HG03135 (cell line): ENCODE data around the gene C2CD3.

ENCODE experiments used
- ATAC-seq: cut with Tn5 transposase; IDR thresholded peaks from one replicate; pipeline ENCODE4 v1.9.1; 2021; ENCODE audit warnings: mild to moderate bottlenecking, moderate library complexity; ENCODE audit not compliant: unreplicated experiment

C2CD3 gene

GRCh38 chr11:74170694-74171629 lies at the start of gene C2CD3, which contains the start of gene PPME1:
C2CD3 (minus strand) TSS chr11:74171002; CDS start chr11:74170792, 210 bp downstream.
PPME1 (plus strand) TSS chr11:74171289; CDS start chr11:74171422, 133 bp downstream.
- peak; percentile 95 for ATAC-seq

GRCh38 chr11:74220376-74220775 lies 49.6 kb upstream of the C2CD3 start:
- ATAC-seq = no peak

GRCh38 chr11:74212533-74212932 lies 41.7 kb upstream of the C2CD3 start:
- no peak for ATAC-seq

- ATAC-seq = no peak
Observed at GRCh38 chr11:74208507-74208906, 37.7 kb upstream of the C2CD3 start.

GRCh38 chr11:74206746-74207145 lies 35.9 kb upstream of the C2CD3 start:
- ATAC-seq = no peak

- ATAC-seq = no peak
Observed at GRCh38 chr11:74205181-74205580, 34.4 kb upstream of the C2CD3 start.

GRCh38 chr11:74204701-74205100 lies 33.9 kb upstream of the C2CD3 start:
- ATAC-seq = no peak

GRCh38 chr11:74203966-74204365 lies 33.2 kb upstream of the C2CD3 start:
- no peak for ATAC-seq

GRCh38 chr11:74196781-74197486 lies 26.1 kb upstream of the C2CD3 start:
- no peak for ATAC-seq

- ATAC-seq = no peak
Observed at GRCh38 chr11:74195828-74196227, 25.0 kb upstream of the C2CD3 start.

- no peak for ATAC-seq
Observed at GRCh38 chr11:74185695-74186094, 14.9 kb upstream of the C2CD3 start.

GRCh38 chr11:74185285-74185684 lies 14.5 kb upstream of the C2CD3 start:
- no peak for ATAC-seq

- no peak for ATAC-seq
Observed at GRCh38 chr11:74182635-74183034, 11.8 kb upstream of the C2CD3 start.

GRCh38 chr11:74179234-74180052 lies 8.6 kb upstream of the C2CD3 start:
- no peak for ATAC-seq

- no peak for ATAC-seq
Observed at GRCh38 chr11:74175920-74176319, 5.1 kb upstream of the C2CD3 start.

- ATAC-seq = no peak
Observed at GRCh38 chr11:74171997-74172396, 1.2 kb upstream of the C2CD3 start.

- ATAC-seq = no peak
Observed at GRCh38 chr11:74171630-74171968, 797 bp upstream of the C2CD3 start.

GRCh38 chr11:74169738-74170458 lies 904 bp downstream of the C2CD3 start:
- no peak for ATAC-seq

GRCh38 chr11:74168838-74169237 lies 2.0 kb downstream of the C2CD3 start:
- no peak for ATAC-seq

GRCh38 chr11:74162681-74163467 lies 7.9 kb downstream of the C2CD3 start:
- ATAC-seq = no peak
